ENCODE measurements around the gene STARD13. TPM values are rescaled to one million over a fixed set of nuclear protein-coding genes. Genes with fewer than 3 reads are reported as not detected.

STARD13 gene
- polyA plus RNA-seq, 3 donors, result 20.5 to 26.8 (median 23.1) TPM

- DNase-seq, result peak; percentile 81
These were observed 81.2 kb downstream of the STARD13 start for GRCh38 chr13:33204130-33204927.

- DNase-seq, result no peak
These were observed 82.8 kb downstream of the STARD13 start for GRCh38 chr13:33202644-33203169.

- DNase-seq, result no peak
These were observed 83.9 kb downstream of the STARD13 start for GRCh38 chr13:33201659-33202058.

- no peak for DNase-seq
These were observed 86.2 kb downstream of the STARD13 start for GRCh38 chr13:33199289-33199850.

GRCh38 chr13:33197541-33197971 is 88.0 kb downstream of the STARD13 start:
- DNase-seq, result no peak

- no peak for DNase-seq
These were observed 88.8 kb downstream of the STARD13 start for GRCh38 chr13:33196767-33197166.

- DNase-seq, result no peak
These were observed 89.7 kb downstream of the STARD13 start for GRCh38 chr13:33195693-33196464.

GRCh38 chr13:33194820-33195692 is 90.5 kb downstream of the STARD13 start:
- peak; percentile 64 for DNase-seq

GRCh38 chr13:33193428-33193974 is 92.1 kb downstream of the STARD13 start:
- no peak for DNase-seq

GRCh38 chr13:33191425-33192210 is 93.9 kb downstream of the STARD13 start:
- DNase-seq, result no peak

GRCh38 chr13:33189470-33189869 is 96.1 kb downstream of the STARD13 start:
- no peak for DNase-seq

- no peak for DNase-seq
These were observed 97.3 kb downstream of the STARD13 start for GRCh38 chr13:33188093-33188882.

GRCh38 chr13:33186861-33187291 is 98.7 kb downstream of the STARD13 start:
- no peak for DNase-seq

GRCh38 chr13:33185853-33186252 is 99.7 kb downstream of the STARD13 start:
- no peak for DNase-seq

GRCh38 chr13:33184530-33184929 is 101.0 kb downstream of the STARD13 start:
- no peak for DNase-seq

GRCh38 chr13:33184112-33184490 is 101.5 kb downstream of the STARD13 start:
- no peak for DNase-seq

GRCh38 chr13:33183431-33184111 is 102.0 kb downstream of the STARD13 start:
- DNase-seq, result no peak

GRCh38 chr13:33182729-33183128 is 102.8 kb downstream of the STARD13 start:
- DNase-seq, result no peak

- DNase-seq, result no peak
These were observed 104.3 kb downstream of the STARD13 start for GRCh38 chr13:33181264-33181663.

All from renal pelvis (tissue), 4 donors.